Uterus (tissue), 4 donors: ENCODE data around the gene CELA2B. TPM values are rescaled to one million over a fixed set of nuclear protein-coding genes. Genes with fewer than 3 reads are reported as not detected.
"Not testable (repeated sequence)": the region's sequence is repeated elsewhere in the genome, so short reads cannot be mapped to it uniquely, and the experiment has no call there.

ENCODE experiments used
- DNase-seq, 2 donors: peaks; one replicate each; pipeline ENCODE4 v3.0.0-alpha.2; 2019 to 2020
- H3K27ac ChIP-seq, 2 donors: fragments of 200-600 bp; sonication (generic); 1 replicate in 1 of 2; 2 replicates in 1 of 2; pipeline ENCODE4 v1.5.1; 2016 to 2018
- H3K27me3 ChIP-seq, 2 donors: fragments of 200-600 bp; sonication (generic); one replicate each; pipeline ENCODE4 v1.5.1; 2018 to 2019; ENCODE audit warnings: control low read depth in 1 of 2
- H3K36me3 ChIP-seq, 2 donors: fragments of 200-600 bp; sonication (generic); one replicate each; pipeline ENCODE4 v1.5.1; 2019; ENCODE audit warnings: control low read depth in 1 of 2
- H3K4me1 ChIP-seq, 2 donors: fragments of 200-600 bp; sonication (generic); one replicate each; pipeline ENCODE4 v1.5.1; 2018 to 2019; ENCODE audit warnings: control low read depth in 1 of 2
- H3K4me3 ChIP-seq, 2 donors: fragments of 200-600 bp; sonication (generic); 1 replicate in 1 of 2; 2 replicates in 1 of 2; pipeline ENCODE4 v1.5.1; 2018 to 2019; ENCODE audit warnings: mild to moderate bottlenecking in 1 of 2
- H3K9me3 ChIP-seq, 2 donors: fragments of 200-600 bp; sonication (generic); one replicate each; pipeline ENCODE4 v1.5.1; 2019; ENCODE audit warnings: control low read depth in 1 of 2
- POLR2A ChIP-seq, 2 donors: fragments of 450-650 bp; IDR thresholded peaks; one replicate each; pipeline ENCODE4 v1.6.1; 2016; ENCODE audit warnings: antibody characterized with exemption in 2 of 2, mild to moderate bottlenecking in 1 of 2, moderate library complexity in 1 of 2
- intact Hi-C: fragments of 100-400 bp; cut with DNase I; formaldehyde crosslinking; loops from one replicate; pipeline ENCODE4 v1.15.1; 2023; ENCODE audit warnings: low total_unique reads
- total RNA-seq, 4 donors: library from RNA; depleted of rRNA in 3 of 4; stranded (reverse); fragments of >200 nt in 3 of 4; gene quantifications; one replicate each; pipeline versions ENCODE4 v1.1.0 to v1.2.4, GENCODE V29; 2014 to 2023
- TF ChIP-seq, protein P1 (sequence below), 4 experiments: fragments of 200-600 bp in 2 of 4; fragments of 450-650 bp in 2 of 4; sonication (generic) in 2 of 4; IDR thresholded peaks; one replicate each; pipeline ENCODE4 v1.5.1; 2016 to 2019; ENCODE audit warnings: antibody characterized with exemption in 4 of 4, mild to moderate bottlenecking in 2 of 4, moderate library complexity in 1 of 4
- donor health status: DM: yes; HTN: yes; CAD: no.

CELA2B gene
- total RNA-seq, 4 donors from 2014 or later = not detected

DNA sequence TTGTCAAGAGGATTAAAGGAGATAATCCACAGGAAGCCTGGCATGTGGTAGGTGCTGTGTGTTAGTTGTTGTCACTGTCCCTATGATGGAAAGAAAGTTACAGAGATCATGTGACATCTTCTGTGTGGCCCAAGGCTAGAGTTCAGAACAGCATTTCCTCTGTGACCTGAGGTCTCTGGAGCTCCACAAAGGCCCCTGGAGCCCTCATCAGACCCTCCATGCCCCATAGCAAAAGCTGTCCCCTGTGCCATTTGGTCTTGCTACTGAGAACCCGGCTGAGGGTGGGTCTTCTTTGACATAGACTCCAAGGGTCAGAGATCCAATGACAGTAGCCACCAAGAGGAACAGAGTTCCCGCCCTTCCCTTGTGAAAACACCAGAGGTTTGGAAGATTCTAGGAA is 8.1 kb downstream of the CELA2B start:
- no peaks in the 10 kb centered on the region for H3K36me3 ChIP-seq
- no peaks in the 10 kb centered on the region for H3K27me3 ChIP-seq
- no peak overlapping the region for H3K4me3 ChIP-seq
- intact Hi-C loops = no loop called here
- no peaks in the 10 kb centered on the region for H3K4me1 ChIP-seq
- no peaks in the 10 kb centered on the region for H3K9me3 ChIP-seq
- TF ChIP-seq POLR2A (IDR thresholded peaks at IDR 0.05) = no peak
- TF ChIP-seq, protein P1, sequence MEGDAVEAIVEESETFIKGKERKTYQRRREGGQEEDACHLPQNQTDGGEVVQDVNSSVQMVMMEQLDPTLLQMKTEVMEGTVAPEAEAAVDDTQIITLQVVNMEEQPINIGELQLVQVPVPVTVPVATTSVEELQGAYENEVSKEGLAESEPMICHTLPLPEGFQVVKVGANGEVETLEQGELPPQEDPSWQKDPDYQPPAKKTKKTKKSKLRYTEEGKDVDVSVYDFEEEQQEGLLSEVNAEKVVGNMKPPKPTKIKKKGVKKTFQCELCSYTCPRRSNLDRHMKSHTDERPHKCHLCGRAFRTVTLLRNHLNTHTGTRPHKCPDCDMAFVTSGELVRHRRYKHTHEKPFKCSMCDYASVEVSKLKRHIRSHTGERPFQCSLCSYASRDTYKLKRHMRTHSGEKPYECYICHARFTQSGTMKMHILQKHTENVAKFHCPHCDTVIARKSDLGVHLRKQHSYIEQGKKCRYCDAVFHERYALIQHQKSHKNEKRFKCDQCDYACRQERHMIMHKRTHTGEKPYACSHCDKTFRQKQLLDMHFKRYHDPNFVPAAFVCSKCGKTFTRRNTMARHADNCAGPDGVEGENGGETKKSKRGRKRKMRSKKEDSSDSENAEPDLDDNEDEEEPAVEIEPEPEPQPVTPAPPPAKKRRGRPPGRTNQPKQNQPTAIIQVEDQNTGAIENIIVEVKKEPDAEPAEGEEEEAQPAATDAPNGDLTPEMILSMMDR (IDR thresholded peaks at IDR 0.05) = no peak
- no peak for DNase-seq
- H3K27ac ChIP-seq = no peak overlapping the region

GRCh38 chr1:15484443-15484842 is 8.5 kb downstream of the CELA2B start:
- H3K9me3 ChIP-seq, DNase-seq, H3K36me3 ChIP-seq, H3K4me3 ChIP-seq, intact Hi-C loops, H3K27me3 ChIP-seq, H3K27ac ChIP-seq, H3K4me1 ChIP-seq: not testable (repeated sequence)

DNA sequence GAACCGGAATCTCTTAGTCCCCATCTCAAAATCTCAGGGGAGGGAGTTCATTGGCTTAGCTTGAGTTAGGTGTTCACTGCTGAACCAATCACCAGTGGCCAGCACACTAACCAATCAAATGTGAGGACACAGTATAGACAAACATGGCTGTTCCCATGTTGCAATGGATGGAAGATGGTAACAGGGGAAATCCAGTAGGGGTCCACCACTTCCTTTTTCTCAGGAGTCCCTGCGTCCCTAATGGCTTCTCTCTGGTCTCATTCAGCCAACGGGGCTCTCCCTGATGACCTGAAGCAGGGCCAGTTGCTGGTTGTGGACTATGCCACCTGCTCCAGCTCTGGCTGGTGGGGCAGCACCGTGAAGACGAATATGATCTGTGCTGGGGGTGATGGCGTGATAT is 9.7 kb downstream of the CELA2B start:
- Histone ChIP-seq H3K27me3 (no peaks in the 10 kb centered on the region), H3K9me3 (no peaks in the 10 kb centered on the region), H3K36me3 (no peaks in the 10 kb centered on the region), H3K4me1 (no peaks in the 10 kb centered on the region), H3K27ac (no peak overlapping the region), H3K4me3 (no peak overlapping the region)
- intact Hi-C loops = no loop called here
- DNase-seq = no peak
- TF ChIP-seq, protein P1 (IDR thresholded peaks at IDR 0.05) = no peak
- no peak for TF ChIP-seq POLR2A (IDR thresholded peaks at IDR 0.05)

GRCh38 chr1:15486844-15487610 is 11.1 kb downstream of the CELA2B start:
- H3K36me3 ChIP-seq, H3K27me3 ChIP-seq, H3K4me1 ChIP-seq, H3K27ac ChIP-seq, H3K4me3 ChIP-seq, H3K9me3 ChIP-seq, intact Hi-C loops, DNase-seq: not testable (repeated sequence)

GRCh38 chr1:15488371-15488770 is 12.5 kb downstream of the CELA2B start:
- H3K4me1 ChIP-seq = no peaks in the 10 kb centered on the region
- no peaks in the 10 kb centered on the region for H3K9me3 ChIP-seq
- no peak for DNase-seq
- no peak overlapping the region for H3K27ac ChIP-seq
- H3K4me3 ChIP-seq = no peak overlapping the region
- no peaks in the 10 kb centered on the region for H3K27me3 ChIP-seq
- intact Hi-C loops = no loop called here
- H3K36me3 ChIP-seq = no peaks in the 10 kb centered on the region
- TF ChIP-seq, protein P1 (IDR thresholded peaks at IDR 0.05) = no peak
- TF ChIP-seq POLR2A (IDR thresholded peaks at IDR 0.05) = no peak

GRCh38 chr1:15489052-15489736 is 13.3 kb downstream of the CELA2B start:
- Histone ChIP-seq H3K4me1 (no peaks in the 10 kb centered on the region), H3K27ac (no peak overlapping the region), H3K4me3 (no peak overlapping the region), H3K36me3 (no peaks in the 10 kb centered on the region), H3K27me3 (no peaks in the 10 kb centered on the region), H3K9me3 (no peaks in the 10 kb centered on the region)
- intact Hi-C loops = no loop called here
- DNase-seq = no peak
- TF ChIP-seq, protein P1 (IDR thresholded peaks at IDR 0.05) = no peak
- TF ChIP-seq POLR2A (IDR thresholded peaks at IDR 0.05) = no peak

GRCh38 chr1:15491010-15491409 is 15.1 kb downstream of the CELA2B start:
- H3K4me1 ChIP-seq, H3K9me3 ChIP-seq, H3K27me3 ChIP-seq, H3K4me3 ChIP-seq, DNase-seq, H3K36me3 ChIP-seq, intact Hi-C loops, H3K27ac ChIP-seq: not testable (repeated sequence)
